ENCODE data around the gene CTIF.
"Not testable (repeated sequence)": the region's sequence is repeated elsewhere in the genome, so short reads cannot be mapped to it uniquely, and the experiment has no call there.

Gene CTIF

DNA sequence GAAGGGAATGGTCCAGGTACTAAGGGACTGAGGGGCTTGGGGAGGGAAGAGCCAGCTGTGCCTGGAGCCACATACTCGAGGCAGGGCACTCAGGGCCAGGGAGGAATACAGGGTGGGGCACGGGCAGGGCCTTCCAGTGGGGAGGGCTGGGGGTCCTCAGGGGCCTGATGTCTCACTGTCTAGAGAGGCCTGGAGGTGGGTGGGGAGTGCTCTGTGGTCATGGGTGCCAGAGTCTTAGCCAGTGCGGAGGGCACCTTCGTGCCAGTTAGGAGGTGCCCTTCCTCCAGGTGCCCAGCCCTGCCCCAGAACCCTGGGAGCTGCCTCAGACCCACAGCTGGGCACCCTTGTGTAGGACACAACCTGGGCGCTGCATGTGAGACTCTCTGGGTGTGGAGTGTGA is 330.8 kb downstream of the CTIF start:
- in situ Hi-C loops (cut with HindIII; ENCODE audit: low pct_ligation_motif_present, low sequenced_read_pairs): no loop called here
- TF ChIP-seq, protein P1, sequence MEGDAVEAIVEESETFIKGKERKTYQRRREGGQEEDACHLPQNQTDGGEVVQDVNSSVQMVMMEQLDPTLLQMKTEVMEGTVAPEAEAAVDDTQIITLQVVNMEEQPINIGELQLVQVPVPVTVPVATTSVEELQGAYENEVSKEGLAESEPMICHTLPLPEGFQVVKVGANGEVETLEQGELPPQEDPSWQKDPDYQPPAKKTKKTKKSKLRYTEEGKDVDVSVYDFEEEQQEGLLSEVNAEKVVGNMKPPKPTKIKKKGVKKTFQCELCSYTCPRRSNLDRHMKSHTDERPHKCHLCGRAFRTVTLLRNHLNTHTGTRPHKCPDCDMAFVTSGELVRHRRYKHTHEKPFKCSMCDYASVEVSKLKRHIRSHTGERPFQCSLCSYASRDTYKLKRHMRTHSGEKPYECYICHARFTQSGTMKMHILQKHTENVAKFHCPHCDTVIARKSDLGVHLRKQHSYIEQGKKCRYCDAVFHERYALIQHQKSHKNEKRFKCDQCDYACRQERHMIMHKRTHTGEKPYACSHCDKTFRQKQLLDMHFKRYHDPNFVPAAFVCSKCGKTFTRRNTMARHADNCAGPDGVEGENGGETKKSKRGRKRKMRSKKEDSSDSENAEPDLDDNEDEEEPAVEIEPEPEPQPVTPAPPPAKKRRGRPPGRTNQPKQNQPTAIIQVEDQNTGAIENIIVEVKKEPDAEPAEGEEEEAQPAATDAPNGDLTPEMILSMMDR (IDR thresholded peaks at IDR 0.05; ENCODE audit: low read depth, low read length, missing control alignments): no peak
- no peaks in the 10 kb centered on the region for H3K36me3 ChIP-seq (replicated peaks)
- no peak overlapping the region for H3K4me3 ChIP-seq (ENCODE audit: low read depth, low read length)
- no peaks in the 10 kb centered on the region for H3K27me3 ChIP-seq (replicated peaks)
- DNase-seq: no peak
- H3K27ac ChIP-seq: no peak overlapping the region

DNA sequence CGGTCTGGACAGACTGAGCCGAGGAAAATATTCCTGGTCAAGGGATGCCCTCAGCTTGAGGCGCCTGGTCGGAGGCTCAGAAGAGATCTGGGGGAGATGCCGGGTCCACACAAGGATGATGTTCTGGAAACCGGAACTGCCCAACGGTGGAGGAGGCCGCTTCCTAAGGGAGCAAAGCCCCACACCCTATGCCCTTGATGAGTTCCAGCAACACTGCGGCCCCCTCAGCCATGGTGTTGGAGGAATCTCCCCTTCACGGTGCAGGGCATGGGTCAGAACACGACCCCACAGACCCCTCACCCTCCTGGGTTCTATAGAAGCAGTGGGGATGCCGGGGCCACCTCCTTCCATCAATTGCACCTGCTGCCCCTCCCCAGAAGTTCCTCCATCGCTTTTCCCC is 332.1 kb downstream of the CTIF start:
- H3K36me3 ChIP-seq (replicated peaks); H3K27me3 ChIP-seq (replicated peaks); in situ Hi-C loops (cut with HindIII; ENCODE audit: low pct_ligation_motif_present, low sequenced_read_pairs); H3K27ac ChIP-seq; H3K4me3 ChIP-seq (ENCODE audit: low read depth, low read length); DNase-seq: not testable (repeated sequence)

- no peak overlapping the region for H3K27ac ChIP-seq
- in situ Hi-C loops (cut with HindIII; ENCODE audit: low pct_ligation_motif_present, low sequenced_read_pairs): no loop called here
- no peaks in the 10 kb centered on the region for H3K36me3 ChIP-seq (replicated peaks)
- TF ChIP-seq, protein P1 (IDR thresholded peaks at IDR 0.05; ENCODE audit: low read depth, low read length, missing control alignments): no peak
- DNase-seq: no peak
- H3K4me3 ChIP-seq (ENCODE audit: low read depth, low read length): no peak overlapping the region
- H3K27me3 ChIP-seq (replicated peaks): no peaks in the 10 kb centered on the region
These were observed 332.7 kb downstream of the CTIF start for GRCh38 chr18:48871391-48872166.

DNA sequence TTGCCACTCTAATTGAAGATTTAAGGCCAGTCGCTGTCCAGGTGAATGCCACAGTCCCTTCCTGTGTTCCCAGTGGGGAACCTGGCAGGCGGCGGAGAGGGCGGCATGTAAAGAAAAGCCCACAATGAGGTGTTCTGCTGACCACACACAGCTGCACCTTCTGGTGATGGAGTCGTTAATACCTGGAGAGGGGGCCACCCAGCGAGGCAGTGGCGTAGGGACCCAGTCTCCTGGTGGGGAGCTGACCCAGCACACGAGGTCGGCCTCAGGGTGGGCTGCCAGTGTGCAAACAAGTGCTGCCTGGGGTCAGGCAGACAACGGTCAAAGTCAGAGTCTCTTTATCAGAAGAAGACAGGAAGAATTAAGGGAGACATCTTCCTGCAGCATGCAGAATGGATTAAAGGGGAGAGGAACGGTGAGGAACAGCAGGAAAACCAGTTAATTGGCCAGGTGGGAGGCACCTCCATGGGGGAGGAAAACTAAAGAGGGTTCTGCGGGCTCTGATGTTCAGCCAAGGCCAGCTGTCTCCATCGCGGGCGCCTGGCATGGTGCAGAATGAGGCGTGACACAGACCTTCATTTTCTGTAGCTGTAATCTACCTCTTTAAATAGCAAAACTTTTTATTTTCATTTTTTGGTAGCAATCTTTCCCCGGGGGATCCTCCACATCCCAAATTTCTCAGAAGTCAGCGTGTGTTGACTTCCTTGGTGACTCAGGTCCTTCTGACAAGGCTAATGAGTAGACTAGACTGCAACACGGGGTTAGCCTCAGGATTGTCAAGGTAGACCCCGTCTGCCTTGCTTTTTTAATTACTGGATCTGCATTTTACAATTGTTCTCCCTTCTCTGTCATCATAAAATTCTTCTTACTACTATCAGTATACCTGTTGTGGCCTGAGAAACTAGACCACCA is 333.7 kb downstream of the CTIF start:
- TF ChIP-seq, protein P1 (IDR thresholded peaks at IDR 0.05; ENCODE audit: low read depth, low read length, missing control alignments): no peak
- no peak for DNase-seq

DNA sequence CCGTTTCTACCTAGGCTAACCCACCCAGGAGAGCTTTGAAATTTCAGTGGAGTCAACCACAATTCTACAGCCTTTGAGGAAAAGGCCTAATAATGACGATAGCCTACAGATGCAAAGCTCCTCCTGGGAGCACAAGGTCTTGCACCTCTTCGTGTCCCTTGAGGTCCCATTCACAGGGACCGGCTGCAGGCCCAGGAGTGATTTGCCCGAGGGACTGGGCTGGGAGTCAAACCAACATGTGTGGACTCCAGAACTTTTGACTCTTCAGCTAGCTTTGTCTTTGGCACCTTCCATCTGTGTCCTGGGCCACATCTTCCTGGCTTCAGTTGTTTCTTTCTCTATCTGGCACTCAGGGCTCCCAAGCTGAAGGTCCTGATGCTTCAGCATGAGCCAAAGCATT is 335.4 kb downstream of the CTIF start:
- in situ Hi-C loops (cut with HindIII; ENCODE audit: low pct_ligation_motif_present, low sequenced_read_pairs): no loop called here
- Histone ChIP-seq H3K27ac (no peak overlapping the region), H3K36me3 (replicated peaks) (no peaks in the 10 kb centered on the region), H3K27me3 (replicated peaks) (no peaks in the 10 kb centered on the region), H3K4me3 (ENCODE audit: low read depth, low read length) (no peak overlapping the region)
- TF ChIP-seq, protein P1 (IDR thresholded peaks at IDR 0.05; ENCODE audit: low read depth, low read length, missing control alignments): no peak
- DNase-seq: no peak

More for the DNA sequence above, 333.7 kb downstream of the CTIF start:
- Histone ChIP-seq H3K27ac (peak overlapping the region; percentile 84), H3K36me3 (replicated peaks) (no peaks in the 10 kb centered on the region), H3K27me3 (replicated peaks) (no peaks in the 10 kb centered on the region), H3K4me3 (ENCODE audit: low read depth, low read length) (no peak overlapping the region)
- in situ Hi-C loops (cut with HindIII; ENCODE audit: low pct_ligation_motif_present, low sequenced_read_pairs): no loop called here

GRCh38 chr18:48874701-48875162 is 335.9 kb downstream of the CTIF start:
- TF ChIP-seq, protein P1 (IDR thresholded peaks at IDR 0.05; ENCODE audit: low read depth, low read length, missing control alignments): no peak
- Histone ChIP-seq H3K36me3 (replicated peaks) (no peaks in the 10 kb centered on the region), H3K4me3 (ENCODE audit: low read depth, low read length) (no peak overlapping the region), H3K27ac (no peak overlapping the region), H3K27me3 (replicated peaks) (no peaks in the 10 kb centered on the region)
- DNase-seq: no peak
- in situ Hi-C loops (cut with HindIII; ENCODE audit: low pct_ligation_motif_present, low sequenced_read_pairs): no loop called here

Data from brain microvascular endothelial cell (primary cell).